Heart left ventricle (tissue), 13 donors: Measurements from ENCODE around the gene SLC6A2.

Experiments
- POLR2A ChIP-seq, 2 donors: fragments of 450-650 bp; IDR thresholded peaks; one replicate each; pipeline ENCODE4 v1.6.1; 2017; ENCODE audit warnings: antibody characterized with exemption in 2 of 2, mild to moderate bottlenecking in 2 of 2, moderate library complexity in 2 of 2
- TF ChIP-seq, protein P1 (sequence below), 12 donors: fragments of 200-600 bp; sonication (generic) in 4 of 12; IDR thresholded peaks; one replicate each; pipeline versions ENCODE4 v1.5.0 to v1.8.0; 2018 to 2022; ENCODE audit warnings: antibody characterized with exemption in 12 of 12, mild to moderate bottlenecking in 5 of 12
- donor health status: ischemic (EF 13 %, LVEDD 7.1; RV severe dilation, severe dysfunction).
- donor health status: DM: no; HTN: yes; CAD: no.
- donor health status: DM: no; HTN: no; CAD: no.
- donor health status: ischemic (EF 25% LVEDD 6.9; RV normal size, moderate dysfunction).
- donor health status: ischemic (EF 25% LVEDD 5.7; RV mildly dilated, moderate dysfunction).
- donor health status: ischemic (EF 35%, LVEDD 5.7; RV mildly dilated, moderate dysfunction).
- donor health status: nonischemic (EF 11% LVEDD 7.7; RV severe dilation, severe dysfunction).
- donor health status: DM: yes; HTN: yes; CAD: no.
- donor health status: PGD.
- donor health status: ischemic (EF 29% LVEDD 5.4; RV normal size, mild dysfunction).
- donor health status: nonischemic (EF 23%, LVEDD 6.1; RV moderate dilation, normal function).

DNA sequence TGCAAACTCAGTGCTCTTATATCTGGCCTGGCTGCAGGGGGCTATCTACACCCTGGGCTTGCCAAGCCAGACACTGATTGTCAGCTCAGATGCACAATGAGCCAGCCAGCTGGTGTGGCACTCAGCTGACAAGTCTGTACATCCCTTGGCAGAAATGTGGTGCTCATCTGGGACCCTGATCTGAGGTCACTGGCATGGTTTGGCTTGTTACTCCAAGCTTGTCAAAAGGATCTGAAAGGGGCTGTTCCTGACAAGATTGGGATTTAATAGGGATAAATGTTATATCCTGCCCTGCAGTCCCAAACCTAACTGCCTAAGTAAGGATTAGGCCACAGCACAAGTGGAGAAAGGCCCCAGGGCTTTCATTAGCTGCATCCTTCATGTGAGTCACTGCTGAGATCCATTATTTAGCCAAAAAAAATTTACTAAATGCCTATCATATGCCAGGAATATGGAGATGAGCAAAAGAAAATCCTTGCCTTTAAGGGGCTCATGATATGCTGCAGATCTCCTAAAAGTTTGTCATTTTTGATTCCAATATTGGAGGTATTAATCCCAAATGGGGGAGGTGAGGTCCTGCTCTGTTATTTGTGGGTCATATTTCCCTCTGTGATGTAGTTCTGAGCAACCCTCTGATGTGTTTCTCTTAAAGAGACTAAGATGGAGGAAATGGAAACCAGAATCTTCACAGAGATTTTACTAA is 6.3 kb downstream of the SLC6A2 start:
- TF ChIP-seq, protein P1, sequence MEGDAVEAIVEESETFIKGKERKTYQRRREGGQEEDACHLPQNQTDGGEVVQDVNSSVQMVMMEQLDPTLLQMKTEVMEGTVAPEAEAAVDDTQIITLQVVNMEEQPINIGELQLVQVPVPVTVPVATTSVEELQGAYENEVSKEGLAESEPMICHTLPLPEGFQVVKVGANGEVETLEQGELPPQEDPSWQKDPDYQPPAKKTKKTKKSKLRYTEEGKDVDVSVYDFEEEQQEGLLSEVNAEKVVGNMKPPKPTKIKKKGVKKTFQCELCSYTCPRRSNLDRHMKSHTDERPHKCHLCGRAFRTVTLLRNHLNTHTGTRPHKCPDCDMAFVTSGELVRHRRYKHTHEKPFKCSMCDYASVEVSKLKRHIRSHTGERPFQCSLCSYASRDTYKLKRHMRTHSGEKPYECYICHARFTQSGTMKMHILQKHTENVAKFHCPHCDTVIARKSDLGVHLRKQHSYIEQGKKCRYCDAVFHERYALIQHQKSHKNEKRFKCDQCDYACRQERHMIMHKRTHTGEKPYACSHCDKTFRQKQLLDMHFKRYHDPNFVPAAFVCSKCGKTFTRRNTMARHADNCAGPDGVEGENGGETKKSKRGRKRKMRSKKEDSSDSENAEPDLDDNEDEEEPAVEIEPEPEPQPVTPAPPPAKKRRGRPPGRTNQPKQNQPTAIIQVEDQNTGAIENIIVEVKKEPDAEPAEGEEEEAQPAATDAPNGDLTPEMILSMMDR (IDR thresholded peaks at IDR 0.05): no peak
- TF ChIP-seq POLR2A (IDR thresholded peaks at IDR 0.05): no peak
